Measurements from ENCODE around the gene RPP25. TPM values are rescaled to one million over a fixed set of nuclear protein-coding genes. Genes with fewer than 3 reads are reported as not detected.
A peak's percentile ranks its signal among the peaks of the same experiment; 100 is the strongest.

Gene RPP25, protein sequence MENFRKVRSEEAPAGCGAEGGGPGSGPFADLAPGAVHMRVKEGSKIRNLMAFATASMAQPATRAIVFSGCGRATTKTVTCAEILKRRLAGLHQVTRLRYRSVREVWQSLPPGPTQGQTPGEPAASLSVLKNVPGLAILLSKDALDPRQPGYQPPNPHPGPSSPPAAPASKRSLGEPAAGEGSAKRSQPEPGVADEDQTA
- 1 to 10 TPM; 6.8 to 7.5 TPM for total RNA-seq

DNA sequence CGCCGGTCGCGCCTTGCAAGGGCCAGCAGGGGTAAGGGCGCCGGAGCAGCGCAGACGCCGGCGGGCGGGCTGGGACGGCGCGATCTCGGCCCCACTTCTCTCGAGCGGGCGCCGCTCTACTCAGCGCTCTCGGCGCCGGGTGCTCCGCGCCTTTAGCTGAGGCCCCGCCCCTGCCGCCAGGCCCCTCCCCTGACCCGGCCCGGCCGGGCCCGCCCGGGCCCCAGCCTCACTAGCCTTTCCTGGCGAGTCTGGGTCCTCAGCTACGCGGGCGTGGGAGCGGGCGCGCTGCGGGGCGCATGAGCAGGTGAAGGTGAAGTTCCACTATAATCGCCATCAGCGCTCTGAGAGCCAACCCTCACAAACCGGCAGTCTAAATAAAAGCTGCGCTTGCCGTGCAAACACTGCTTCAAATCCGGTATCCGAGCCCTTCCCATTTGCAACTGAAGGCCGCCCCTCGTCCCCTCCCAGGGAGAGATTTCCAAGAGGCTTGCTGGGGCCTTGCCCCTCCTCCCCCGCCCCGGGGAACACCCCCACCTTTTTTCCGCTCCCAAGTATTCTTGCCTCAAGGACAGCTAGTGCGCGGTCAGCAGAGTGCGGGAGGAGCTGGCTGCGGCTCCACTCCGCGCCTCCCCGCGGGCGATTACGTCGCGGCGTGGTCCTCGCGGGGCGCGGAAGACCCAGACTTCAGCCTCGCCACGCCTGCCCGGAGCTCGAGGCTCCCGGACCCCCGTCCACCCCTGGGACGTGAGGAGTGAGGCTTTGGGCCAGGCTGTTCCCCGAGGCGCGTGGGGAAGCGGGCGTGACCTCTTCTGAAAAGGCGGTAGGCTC is at the start of gene RPP25:
Gene RPP25, minus strand, starts transcription at position 125 of the 828 bp plus-strand sequence. CDS start 189 bp downstream, outside the sequence.
- CTCF ChIA-PET = interaction anchor here (0.7 to 5.3 kb wide), 19 partner anchors 10 to 909 kb away, joined by 3 to 18 read pairs (median 4); partner anchors contain the start of genes C15orf39, FAM219B and SCAMP5
- no peaks in the 10 kb centered on the region for H3K36me3 Mint-ChIP-seq
- H3K27ac Mint-ChIP-seq = no peak within 1 kb of the TSS
- H3K4me1 Mint-ChIP-seq = peaks cover 46% of the 10 kb centered on the region
- peak within 1 kb of the TSS; percentile 69 for H3K4me3 Mint-ChIP-seq
- peaks cover 46% of the 10 kb centered on the region for H3K27me3 Mint-ChIP-seq
- DNase-seq (peak; percentile 80), ATAC-seq (peak; percentile 96)
- no peaks in the 10 kb centered on the region for H3K9me3 Mint-ChIP-seq (ENCODE audit: low read depth)

DNA sequence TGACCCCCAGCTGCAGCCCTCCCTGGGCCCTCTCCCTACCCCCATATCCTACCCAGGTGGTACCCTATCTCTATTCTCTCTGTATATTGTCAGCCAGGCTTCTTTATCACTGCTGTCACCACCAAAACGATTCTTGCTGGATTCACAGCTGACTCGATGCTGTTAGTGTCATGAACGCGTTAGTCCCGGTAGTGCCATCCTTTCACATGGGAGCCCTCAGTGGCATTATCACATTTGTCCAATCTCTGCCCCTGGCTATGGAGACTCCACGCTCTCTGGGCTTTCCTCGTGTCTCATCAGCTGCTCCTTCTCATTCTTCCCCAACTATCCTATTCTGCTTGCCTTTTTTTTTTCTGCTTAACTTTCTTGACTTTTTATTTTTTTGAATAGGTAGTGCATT is 45.8 kb upstream of the RPP25 start:
- ATAC-seq = no peak
- Mint-ChIP-seq H3K4me1 (peaks cover 5% of the 10 kb centered on the region), H3K9me3 (ENCODE audit: low read depth) (no peaks in the 10 kb centered on the region), H3K27ac (no peak overlapping the region), H3K4me3 (no peak overlapping the region), H3K27me3 (peaks cover 32% of the 10 kb centered on the region), H3K36me3 (no peaks in the 10 kb centered on the region)
- CTCF ChIA-PET = interaction anchor here (0.9 kb wide), 1 partner anchor 9 kb away, joined by 3 read pairs; no protein-coding TSS in a partner anchor
- DNase-seq = no peak

DNA sequence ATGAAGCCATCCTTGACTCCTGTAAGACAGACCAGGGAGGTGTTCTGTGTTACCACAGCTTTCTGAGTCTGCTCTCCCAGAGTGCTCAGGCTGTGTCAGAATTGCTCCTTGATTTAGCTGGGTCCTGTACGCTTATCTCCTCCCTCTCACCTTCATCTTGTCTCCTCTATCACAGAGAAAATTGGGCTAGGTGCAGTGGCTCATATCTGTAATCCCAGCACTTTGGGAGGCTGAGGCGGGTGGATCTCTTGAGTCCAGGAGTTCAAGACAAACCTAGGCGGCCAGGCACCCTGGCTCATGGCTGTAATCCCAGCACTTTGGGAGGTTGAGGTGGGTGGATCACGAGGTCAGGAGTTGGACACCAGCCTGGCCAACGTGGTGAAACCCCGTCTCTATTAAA is 44.7 kb upstream of the RPP25 start:
- Mint-ChIP-seq H3K36me3 (no peaks in the 10 kb centered on the region), H3K27ac (no peak overlapping the region), H3K4me3 (no peak overlapping the region), H3K27me3 (peaks cover 42% of the 10 kb centered on the region), H3K9me3 (ENCODE audit: low read depth) (no peaks in the 10 kb centered on the region), H3K4me1 (peaks cover 5% of the 10 kb centered on the region)
- CTCF ChIA-PET = no interaction called here
- ATAC-seq = no peak
- no peak for DNase-seq

DNA sequence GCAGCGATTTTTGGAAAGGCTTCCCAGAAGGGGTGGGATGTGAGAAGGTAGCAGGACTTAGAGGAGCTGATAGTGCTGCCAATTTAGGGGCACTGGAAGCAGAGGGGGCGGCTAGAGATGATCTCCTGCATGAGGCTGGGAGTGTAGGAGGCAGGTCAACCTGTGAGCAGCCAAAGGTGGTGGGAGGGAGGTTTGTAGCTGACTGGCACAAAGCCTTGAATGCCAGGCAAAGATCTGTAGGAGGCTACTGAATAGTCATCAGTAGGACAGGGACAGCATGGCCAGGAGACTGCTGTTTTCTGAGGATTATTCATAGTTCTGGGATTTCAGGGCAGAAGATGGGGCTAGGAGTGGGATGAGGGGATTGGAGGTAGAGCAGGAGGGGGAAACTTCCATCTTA is 41.0 kb upstream of the RPP25 start:
- H3K4me1 Mint-ChIP-seq = peaks cover 11% of the 10 kb centered on the region
- DNase-seq (no peak), ATAC-seq (no peak)
- H3K36me3 Mint-ChIP-seq = no peaks in the 10 kb centered on the region
- H3K4me3 Mint-ChIP-seq = no peak overlapping the region
- no peak overlapping the region for H3K27ac Mint-ChIP-seq
- CTCF ChIA-PET = no interaction called here
- peaks cover 53% of the 10 kb centered on the region for H3K27me3 Mint-ChIP-seq
- H3K9me3 Mint-ChIP-seq (ENCODE audit: low read depth) = no peaks in the 10 kb centered on the region

DNA sequence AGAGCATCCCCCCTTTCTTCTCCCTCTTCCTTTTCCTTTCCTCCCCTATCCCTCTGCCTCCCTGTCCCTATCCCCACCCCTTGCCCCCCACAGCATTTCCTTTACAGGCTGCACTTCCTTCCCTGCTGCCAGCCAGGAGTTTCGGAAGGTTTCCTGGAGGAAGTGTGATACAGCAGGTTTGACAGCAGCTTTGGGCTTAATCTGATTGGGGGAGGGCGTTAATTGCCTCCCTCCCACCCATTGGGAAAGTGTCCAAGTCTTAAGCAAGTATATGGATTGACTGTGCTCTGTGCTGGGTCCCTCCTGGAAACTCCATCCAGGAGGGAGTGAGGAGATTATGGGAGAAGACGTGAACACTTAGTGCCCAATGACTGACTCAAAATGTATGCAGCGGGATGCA is 40.6 kb upstream of the RPP25 start:
- no peak for ATAC-seq
- no peak overlapping the region for H3K27ac Mint-ChIP-seq
- no peaks in the 10 kb centered on the region for H3K36me3 Mint-ChIP-seq
- H3K27me3 Mint-ChIP-seq = peaks cover 49% of the 10 kb centered on the region
- no peak for DNase-seq
- H3K4me1 Mint-ChIP-seq = peaks cover 11% of the 10 kb centered on the region
- no peak overlapping the region for H3K4me3 Mint-ChIP-seq
- CTCF ChIA-PET = no interaction called here
- H3K9me3 Mint-ChIP-seq (ENCODE audit: low read depth) = no peaks in the 10 kb centered on the region

DNA sequence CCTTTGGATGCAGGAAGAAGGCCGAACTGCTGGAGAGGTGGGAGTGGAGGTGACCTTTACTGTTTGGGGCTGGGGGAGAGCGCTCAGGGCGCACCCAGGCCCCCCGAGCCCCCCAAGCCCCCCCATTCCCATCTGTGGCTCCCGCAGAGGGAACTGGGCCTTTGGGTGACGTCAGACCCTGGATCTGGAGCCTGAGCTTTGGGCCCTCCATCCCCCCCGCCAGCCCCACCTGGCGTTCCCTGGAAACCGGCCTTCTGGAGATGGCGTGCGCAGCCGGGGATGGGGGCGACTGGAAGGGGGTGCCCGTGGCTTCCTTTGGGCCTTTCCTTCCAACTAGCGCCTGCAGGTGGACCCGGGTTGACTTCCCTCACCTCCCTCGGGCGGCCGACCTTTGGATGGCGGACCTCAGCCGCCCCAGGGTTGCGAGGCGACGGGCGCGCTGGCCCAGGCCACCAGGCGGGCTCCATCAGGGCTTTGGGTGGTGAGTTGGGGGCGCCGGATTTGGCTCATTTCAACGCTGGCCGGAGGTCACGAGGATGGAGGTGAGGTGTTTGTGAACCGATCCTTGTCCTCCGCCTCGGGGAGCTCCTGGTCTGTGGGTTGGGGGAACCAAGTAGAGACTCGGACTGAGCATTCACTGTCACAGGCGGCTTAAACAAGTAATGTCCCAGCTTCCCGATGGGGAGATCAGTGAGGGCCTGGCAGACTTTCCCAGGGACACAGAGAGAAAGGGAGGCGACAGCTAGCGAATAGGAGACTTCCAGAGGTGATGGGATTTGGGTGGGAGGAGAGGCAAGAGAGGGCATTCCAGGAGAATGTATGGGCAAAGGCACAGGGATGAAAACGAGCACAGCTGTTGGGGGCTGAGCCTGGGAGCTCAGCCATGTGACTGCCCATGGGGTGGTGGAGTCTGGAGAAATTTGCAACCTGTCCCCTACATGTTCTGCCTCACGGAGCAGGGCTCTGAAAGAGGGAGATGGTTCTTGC is 39.5 kb upstream of the RPP25 start:
- Mint-ChIP-seq H3K27ac (no peak overlapping the region), H3K27me3 (peaks cover 53% of the 10 kb centered on the region), H3K9me3 (ENCODE audit: low read depth) (no peaks in the 10 kb centered on the region), H3K4me3 (peak overlapping the region; percentile 57), H3K36me3 (no peaks in the 10 kb centered on the region), H3K4me1 (peaks cover 13% of the 10 kb centered on the region)
- CTCF ChIA-PET = interaction anchor here (0.8 to 1.7 kb wide), 6 partner anchors 12 to 942 kb away, joined by 3 to 5 read pairs (median 3); partner anchors contain the start of gene PPCDC
- DNase-seq (no peak), ATAC-seq (no peak)

DNA sequence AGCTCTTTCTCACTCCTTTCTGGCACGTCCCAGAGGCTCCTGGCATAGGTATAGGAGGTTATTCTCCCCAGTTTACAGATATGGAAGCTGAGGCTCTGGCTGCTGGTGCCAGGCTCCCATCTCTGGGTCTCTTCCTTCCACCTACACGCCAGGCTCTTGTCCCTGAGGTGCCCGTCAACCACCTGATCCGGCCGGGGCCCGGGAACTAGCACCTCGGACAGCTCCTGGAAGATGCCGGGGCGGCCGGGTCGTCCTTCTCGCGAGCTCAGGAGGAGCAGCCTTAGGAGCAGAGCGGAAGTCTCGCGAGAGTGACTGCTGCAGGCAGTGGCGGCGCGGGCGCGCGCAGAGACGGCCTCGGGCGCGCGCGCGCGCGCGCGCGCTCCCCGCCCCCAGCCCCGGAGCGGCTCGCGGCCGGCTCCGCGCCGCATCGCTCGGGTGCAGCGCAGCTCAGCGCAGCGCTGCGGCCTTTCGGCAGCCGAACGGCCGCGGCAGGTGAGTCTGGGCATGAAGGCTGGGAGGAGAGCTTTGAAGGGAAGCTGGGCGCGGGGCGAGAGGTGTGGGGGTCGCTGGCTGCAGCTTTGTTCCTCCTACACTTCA is 38.7 kb upstream of the RPP25 start, which contains the start of gene SCAMP5:
Gene SCAMP5, plus strand, starts transcription at position 382 of the 597 bp plus-strand sequence. CDS start 16,277 bp downstream, outside the sequence.
- DNase-seq (peak; percentile 96), ATAC-seq (peak; percentile 96)
- H3K4me3 Mint-ChIP-seq = peak within 1 kb of the TSS; percentile 57
- no peak within 1 kb of the TSS for H3K27ac Mint-ChIP-seq
- H3K9me3 Mint-ChIP-seq (ENCODE audit: low read depth) = no peaks in the 10 kb centered on the region
- H3K27me3 Mint-ChIP-seq = peaks cover 57% of the 10 kb centered on the region
- H3K4me1 Mint-ChIP-seq = peaks cover 18% of the 10 kb centered on the region
- H3K36me3 Mint-ChIP-seq = no peaks in the 10 kb centered on the region
- CTCF ChIA-PET = interaction anchor here (0.8 to 1.7 kb wide), 8 partner anchors 13 to 941 kb away, joined by 3 to 5 read pairs (median 3); partner anchors contain the start of gene PPCDC

DNA sequence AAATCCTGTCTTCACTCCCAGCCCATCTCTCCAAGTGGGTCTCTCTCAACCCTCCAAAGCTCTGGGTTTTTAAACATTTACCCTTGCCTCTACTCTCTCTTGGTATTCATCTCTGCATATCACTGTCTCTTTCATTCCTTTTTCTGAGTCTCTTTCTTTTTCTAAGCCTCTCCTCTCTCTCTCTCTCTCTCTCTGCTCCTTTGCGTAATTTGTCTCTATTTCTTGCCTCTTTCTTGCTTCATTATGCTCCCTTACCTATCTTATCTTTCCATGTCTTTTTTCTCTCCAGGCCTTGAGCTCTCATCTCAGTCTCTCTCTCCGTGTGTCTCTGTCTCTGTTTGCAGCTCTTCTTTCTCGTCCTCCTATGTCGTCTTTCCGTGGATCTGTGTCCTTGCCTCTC is 38.1 kb upstream of the RPP25 start:
- CTCF ChIA-PET = interaction anchor here (0.8 to 1.7 kb wide), 5 partner anchors 29 to 940 kb away, joined by 3 to 5 read pairs (median 4); partner anchors contain the start of gene PPCDC
- H3K4me3 Mint-ChIP-seq = peak overlapping the region; percentile 57
- DNase-seq (no peak), ATAC-seq (no peak)
- no peak overlapping the region for H3K27ac Mint-ChIP-seq
- H3K9me3 Mint-ChIP-seq (ENCODE audit: low read depth) = no peaks in the 10 kb centered on the region
- H3K4me1 Mint-ChIP-seq = peaks cover 17% of the 10 kb centered on the region
- H3K36me3 Mint-ChIP-seq = no peaks in the 10 kb centered on the region
- peaks cover 57% of the 10 kb centered on the region for H3K27me3 Mint-ChIP-seq

DNA sequence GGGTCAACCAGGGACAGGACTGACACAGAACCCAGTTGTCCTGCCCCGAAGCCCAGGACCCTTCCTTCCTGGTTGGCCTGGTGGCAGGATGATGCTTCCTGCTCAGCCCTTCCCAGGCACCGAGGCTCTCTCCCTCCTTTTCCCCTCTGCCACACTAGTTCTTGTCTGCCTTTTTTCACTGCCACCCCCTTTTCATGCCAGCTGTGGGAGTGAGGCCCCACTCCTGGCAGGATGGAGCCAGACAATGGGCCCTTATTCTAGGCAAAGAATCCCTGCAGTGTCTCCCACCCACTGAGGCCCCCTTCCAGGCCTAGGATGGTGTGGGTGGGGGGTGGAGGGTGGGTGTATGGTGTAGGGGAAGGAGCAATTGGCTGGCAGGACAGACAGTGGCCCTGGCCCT is 37.7 kb upstream of the RPP25 start:
- DNase-seq (no peak), ATAC-seq (no peak)
- CTCF ChIA-PET = interaction anchor here (1.2 to 1.7 kb wide), 2 partner anchors 35 to 195 kb away, joined by 3 to 4 read pairs; no protein-coding TSS in a partner anchor
- H3K4me1 Mint-ChIP-seq = peaks cover 16% of the 10 kb centered on the region
- no peak overlapping the region for H3K27ac Mint-ChIP-seq
- no peaks in the 10 kb centered on the region for H3K9me3 Mint-ChIP-seq (ENCODE audit: low read depth)
- H3K36me3 Mint-ChIP-seq = no peaks in the 10 kb centered on the region
- no peak overlapping the region for H3K4me3 Mint-ChIP-seq
- peaks cover 59% of the 10 kb centered on the region for H3K27me3 Mint-ChIP-seq

DNA sequence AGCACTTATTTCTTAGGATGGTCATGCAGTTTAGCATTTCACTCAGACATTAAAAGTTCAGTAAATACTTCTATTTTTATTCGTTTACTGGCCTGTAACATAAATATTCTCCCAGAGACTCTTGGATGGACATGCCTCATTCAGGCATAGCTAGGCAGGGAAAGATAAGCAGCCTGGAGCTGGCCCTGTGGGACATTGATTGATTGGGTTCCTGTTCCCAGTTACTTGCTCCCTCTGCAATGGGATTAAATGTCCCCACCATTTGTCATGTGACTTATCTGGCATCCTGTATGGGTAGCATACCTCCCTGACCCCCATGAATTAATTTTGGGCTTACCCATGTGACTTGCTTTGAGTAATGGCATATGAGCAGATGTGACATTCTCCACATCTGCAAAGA is 36.0 kb upstream of the RPP25 start:
- no peak for ATAC-seq
- H3K36me3 Mint-ChIP-seq = no peaks in the 10 kb centered on the region
- CTCF ChIA-PET = no interaction called here
- no peak for DNase-seq
- no peak overlapping the region for H3K27ac Mint-ChIP-seq
- H3K4me3 Mint-ChIP-seq = no peak overlapping the region
- peaks cover 45% of the 10 kb centered on the region for H3K27me3 Mint-ChIP-seq
- no peaks in the 10 kb centered on the region for H3K9me3 Mint-ChIP-seq (ENCODE audit: low read depth)
- H3K4me1 Mint-ChIP-seq = peaks cover 16% of the 10 kb centered on the region

DNA sequence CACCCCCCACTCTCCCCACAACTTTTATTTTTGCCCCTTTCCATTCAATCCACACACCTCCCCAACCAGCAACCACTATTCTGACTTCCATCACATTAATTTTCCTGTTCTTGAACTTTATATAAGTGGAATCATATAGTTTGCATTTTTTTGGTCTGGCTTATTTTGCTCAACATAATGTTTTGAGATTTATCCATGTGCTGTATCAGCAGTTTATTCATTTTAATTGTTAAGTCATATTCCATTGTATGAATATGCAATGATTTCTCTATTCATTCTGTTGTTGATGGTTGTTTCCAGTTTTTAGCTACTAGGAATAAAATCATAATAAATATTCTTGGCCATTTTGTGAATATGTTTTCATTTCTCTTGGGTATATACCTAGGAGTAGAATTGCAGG is 33.0 kb upstream of the RPP25 start:
- Mint-ChIP-seq H3K27ac (no peak overlapping the region), H3K36me3 (no peaks in the 10 kb centered on the region), H3K9me3 (ENCODE audit: low read depth) (no peaks in the 10 kb centered on the region), H3K4me3 (no peak overlapping the region), H3K4me1 (peaks cover 9% of the 10 kb centered on the region), H3K27me3 (peaks cover 28% of the 10 kb centered on the region)
- DNase-seq = no peak
- no peak for ATAC-seq
- CTCF ChIA-PET = no interaction called here

DNA sequence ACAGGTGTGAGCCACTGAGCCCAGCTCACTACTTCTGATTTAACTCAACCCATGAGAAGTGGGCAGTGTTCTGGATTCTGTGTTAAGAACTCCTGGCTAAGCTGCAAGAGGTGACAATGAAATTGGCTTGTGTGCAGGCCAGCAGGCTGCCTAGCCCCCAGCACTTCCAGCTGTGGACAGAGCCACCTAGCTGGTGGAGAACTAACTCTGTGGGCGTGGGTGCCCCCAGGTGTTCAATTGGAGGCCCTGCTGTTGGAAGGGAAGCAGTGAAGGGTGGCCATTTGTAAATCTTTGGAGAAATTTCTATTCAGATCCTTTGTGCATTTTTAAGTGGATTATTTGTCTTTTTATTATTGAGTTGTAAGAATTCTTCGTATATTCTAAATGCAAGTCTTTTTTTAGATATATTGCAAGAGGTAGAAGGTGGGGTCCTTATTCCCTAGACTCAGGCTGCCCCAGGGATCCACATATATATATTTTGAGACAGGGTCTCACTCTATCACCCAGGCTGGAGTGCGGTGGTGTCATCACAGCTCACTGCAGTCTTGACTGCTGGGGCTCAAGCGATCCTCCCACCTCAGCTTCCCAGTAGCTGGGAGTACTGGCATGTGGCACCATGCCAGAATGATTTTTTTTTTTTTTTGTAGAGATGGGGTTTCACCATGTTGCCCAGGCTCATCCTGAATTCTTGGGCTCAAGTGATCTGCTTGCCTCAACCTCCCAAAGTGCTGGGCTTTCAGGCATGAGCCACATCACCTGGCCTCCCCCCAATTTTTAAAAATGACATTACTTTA is 31.6 kb upstream of the RPP25 start:
- peak; percentile 71 for DNase-seq
- CTCF ChIA-PET = interaction anchor here (0.6 to 2.0 kb wide), 10 partner anchors 10 to 353 kb away, joined by 3 to 18 read pairs (median 4); partner anchors contain the start of genes COX5A, FAM219B and RPP25
- ATAC-seq = peak; percentile 78
- peaks cover 24% of the 10 kb centered on the region for H3K27me3 Mint-ChIP-seq
- H3K27ac Mint-ChIP-seq = no peak overlapping the region
- H3K4me1 Mint-ChIP-seq = peaks cover 19% of the 10 kb centered on the region
- no peaks in the 10 kb centered on the region for H3K36me3 Mint-ChIP-seq
- no peak overlapping the region for H3K4me3 Mint-ChIP-seq
- H3K9me3 Mint-ChIP-seq (ENCODE audit: low read depth) = no peaks in the 10 kb centered on the region
